HG02763 (cell line): ENCODE data around the gene PROSER1.
A peak's percentile ranks its signal among the peaks of the same experiment; 100 is the strongest.
"Not testable (repeated sequence)": the region's sequence is repeated elsewhere in the genome, so short reads cannot be mapped to it uniquely, and the experiment has no call there.

ENCODE experiments used
- ATAC-seq: cut with Tn5 transposase; IDR thresholded peaks from one replicate; pipeline ENCODE4 v1.9.1; 2021; ENCODE audit warnings: mild to moderate bottlenecking, moderate library complexity; ENCODE audit not compliant: unreplicated experiment

The PROSER1 gene

GRCh38 chr13:39032150-39032549 lies 5.7 kb downstream of the PROSER1 start:
- no peak for ATAC-seq

GRCh38 chr13:39025433-39025839 lies 12.5 kb downstream of the PROSER1 start:
- no peak for ATAC-seq

- ATAC-seq, result no peak
Measured at GRCh38 chr13:39023761-39024160, 14.1 kb downstream of the PROSER1 start.

- ATAC-seq, result no peak
Measured at GRCh38 chr13:39023316-39023715, 14.6 kb downstream of the PROSER1 start.

- ATAC-seq, result no peak
Measured at GRCh38 chr13:39020853-39021462, 16.9 kb downstream of the PROSER1 start.

GRCh38 chr13:39016787-39017186 lies 21.1 kb downstream of the PROSER1 start:
- ATAC-seq, result peak; percentile 64

GRCh38 chr13:39016087-39016486 lies 21.8 kb downstream of the PROSER1 start:
- ATAC-seq, result peak; percentile 78

GRCh38 chr13:39013462-39013861 lies 24.4 kb downstream of the PROSER1 start:
- ATAC-seq, result no peak

GRCh38 chr13:39012608-39013007 lies 25.3 kb downstream of the PROSER1 start:
- ATAC-seq, result no peak

- not testable (repeated sequence) for ATAC-seq
Measured at GRCh38 chr13:39006371-39007111, 31.3 kb downstream of the PROSER1 start.

- no peak for ATAC-seq
Measured at GRCh38 chr13:38998739-38999138, 39.1 kb downstream of the PROSER1 start.

- ATAC-seq, result no peak
Measured at GRCh38 chr13:38993381-38993780, 44.5 kb downstream of the PROSER1 start.

GRCh38 chr13:38990693-38991092 lies 47.2 kb downstream of the PROSER1 start, which contains the start of gene STOML3:
Gene STOML3, minus strand, starts transcription at chr13:38990831. Its CDS starts 110 bp downstream, at chr13:38990721.
- no peak for ATAC-seq

GRCh38 chr13:38981096-38981495 lies 56.8 kb downstream of the PROSER1 start:
- ATAC-seq, result no peak

GRCh38 chr13:38980750-38981078 lies 57.2 kb downstream of the PROSER1 start:
- ATAC-seq, result no peak

GRCh38 chr13:38979891-38980749 lies 57.8 kb downstream of the PROSER1 start:
- no peak for ATAC-seq

GRCh38 chr13:38970380-38971051 lies 67.4 kb downstream of the PROSER1 start:
- no peak for ATAC-seq

GRCh38 chr13:38969187-38969586 lies 68.7 kb downstream of the PROSER1 start:
- ATAC-seq, result no peak

- no peak for ATAC-seq
Measured at GRCh38 chr13:38967446-38967845, 70.4 kb downstream of the PROSER1 start.

GRCh38 chr13:38965281-38965680 lies 72.6 kb downstream of the PROSER1 start:
- ATAC-seq, result no peak

- no peak for ATAC-seq
Measured at GRCh38 chr13:38960175-38960574, 77.7 kb downstream of the PROSER1 start.
